ENCODE measurements around the gene PHRF1. TPM values are rescaled to one million over a fixed set of nuclear protein-coding genes. Genes with fewer than 3 reads are reported as not detected.

The PHRF1 gene
- total and polyA plus RNA-seq, 2 of the 4 experiments (the other 2 are of a cell fraction), result 10.9 to 17.5 TPM

- no peak overlapping the region for H4K5ac ChIP-seq (ENCODE audit: low read depth, low read length)
- no peak overlapping the region for H2AK5ac ChIP-seq (ENCODE audit: low read depth, low read length)
- H3K79me1 ChIP-seq (ENCODE audit: low read depth in 1 of 2, low read length in 2 of 2), result peaks cover 2 to 23% of the 10 kb centered on the region in 2 experiments; a peak in 2 of 4 replicates
- dilution Hi-C loops (cut with HindIII; ENCODE audit: low sequenced_read_pairs, unreplicated experiment), result no loop called here
- no peak overlapping the region for H3K14ac ChIP-seq (replicated peaks; ENCODE audit: low read depth, low read length)
- H4K20me1 ChIP-seq (ENCODE audit: insufficient read depth, low read length), result peaks cover 3% of the 10 kb centered on the region
- H3K9me1 ChIP-seq (ENCODE audit: insufficient read depth, low read length), result 0 out of 2 replicates have a peak, but pooled peaks cover 3% of the 10 kb centered on the region
- no peak overlapping the region for H3K23ac ChIP-seq (ENCODE audit: low read depth, low read length)
- no peak overlapping the region for H2BK120ac ChIP-seq (ENCODE audit: low read depth, low read length)
- H3K27me3 ChIP-seq (ENCODE audit: control insufficient read depth, insufficient read depth, low read length), result no peaks in the 10 kb centered on the region
- H3K9me3 ChIP-seq (ENCODE audit: control insufficient read depth, insufficient read depth, low read length), result no peaks in the 10 kb centered on the region
- H3K18ac ChIP-seq (ENCODE audit: low read depth, low read length), result no peak overlapping the region
- H2AK9ac ChIP-seq (replicated peaks; ENCODE audit: low read depth, low read length, poor library complexity), result peak overlapping the region; percentile 28
- H3K27ac ChIP-seq (ENCODE audit: insufficient read depth, low read length), result no peak overlapping the region
- no peak for DNase-seq
- no peak overlapping the region for H3K56ac ChIP-seq (ENCODE audit: extremely low read depth, insufficient read depth, low read length)
- ChIA-PET POLR2A (ENCODE audit: unreplicated experiment) (no interaction called here), CTCF (no interaction called here)
- H2BK5ac ChIP-seq (ENCODE audit: low read depth, low read length, poor library complexity, severe bottlenecking), result no peak overlapping the region
- 100% methylated on average over 2 of the region's 13 CpGs; no CpG with 5 or more reads in 1 of the 2 experiments for WGBS, 2 experiments (ENCODE audit: extremely low coverage in 2 of 2, insufficient read length in 1 of 2)
- H3K4me3 ChIP-seq (ENCODE audit: insufficient read depth, low read depth, low read length), result no peak overlapping the region
- H2BK15ac ChIP-seq (ENCODE audit: low read depth, low read length), result no peak overlapping the region
- no peak overlapping the region for H4K91ac ChIP-seq (ENCODE audit: insufficient read depth, low read depth, low read length)
- in situ Hi-C loops (cut with MboI; ENCODE audit: low sequenced_read_pairs), result no loop called here
- TF ChIP-seq CTCF (conservative IDR thresholded peaks at IDR 0.05; ENCODE audit: low read depth, low read length) (no peak), CEBPB (IDR thresholded peaks at IDR 0.05; ENCODE audit: low read depth, low read length) (no peak), RCOR1 (IDR thresholded peaks at IDR 0.05; ENCODE audit: insufficient replicate concordance, low read length) (no peak), RAD21 (IDR thresholded peaks at IDR 0.05; ENCODE audit: low read length) (no peak), POLR2A (IDR thresholded peaks at IDR 0.05; ENCODE audit: low read depth, low read length) (no peak), NFE2L2 (IDR thresholded peaks at IDR 0.05; ENCODE audit: low read depth, low read length) (no peak), SMC3 (IDR thresholded peaks at IDR 0.05; ENCODE audit: low read depth, low read length) (no peak), MAFK (IDR thresholded peaks at IDR 0.05; ENCODE audit: low read depth, low read length) (no peak), BHLHE40 (IDR thresholded peaks at IDR 0.05; ENCODE audit: low read depth, low read length) (no peak), MXI1 (IDR thresholded peaks at IDR 0.05; ENCODE audit: borderline replicate concordance, low read depth, low read length) (no peak)
- TF ChIP-seq, protein P1, sequence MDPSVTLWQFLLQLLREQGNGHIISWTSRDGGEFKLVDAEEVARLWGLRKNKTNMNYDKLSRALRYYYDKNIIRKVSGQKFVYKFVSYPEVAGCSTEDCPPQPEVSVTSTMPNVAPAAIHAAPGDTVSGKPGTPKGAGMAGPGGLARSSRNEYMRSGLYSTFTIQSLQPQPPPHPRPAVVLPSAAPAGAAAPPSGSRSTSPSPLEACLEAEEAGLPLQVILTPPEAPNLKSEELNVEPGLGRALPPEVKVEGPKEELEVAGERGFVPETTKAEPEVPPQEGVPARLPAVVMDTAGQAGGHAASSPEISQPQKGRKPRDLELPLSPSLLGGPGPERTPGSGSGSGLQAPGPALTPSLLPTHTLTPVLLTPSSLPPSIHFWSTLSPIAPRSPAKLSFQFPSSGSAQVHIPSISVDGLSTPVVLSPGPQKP (IDR thresholded peaks at IDR 0.05; ENCODE audit: borderline replicate concordance, low read depth, low read length), result no peak
- TF ChIP-seq, protein P2, sequence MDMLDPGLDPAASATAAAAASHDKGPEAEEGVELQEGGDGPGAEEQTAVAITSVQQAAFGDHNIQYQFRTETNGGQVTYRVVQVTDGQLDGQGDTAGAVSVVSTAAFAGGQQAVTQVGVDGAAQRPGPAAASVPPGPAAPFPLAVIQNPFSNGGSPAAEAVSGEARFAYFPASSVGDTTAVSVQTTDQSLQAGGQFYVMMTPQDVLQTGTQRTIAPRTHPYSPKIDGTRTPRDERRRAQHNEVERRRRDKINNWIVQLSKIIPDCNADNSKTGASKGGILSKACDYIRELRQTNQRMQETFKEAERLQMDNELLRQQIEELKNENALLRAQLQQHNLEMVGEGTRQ (IDR thresholded peaks at IDR 0.05; ENCODE audit: low read depth, low read length), result no peak
- H2AFZ ChIP-seq (replicated peaks; ENCODE audit: low read length, poor library complexity), result peak overlapping the region; percentile 43
- H3K9ac ChIP-seq (ENCODE audit: low read depth, low read length), result no peak overlapping the region
- intact Hi-C loops (cut with micrococcal nuclease), result no loop called here
- H3K4me2 ChIP-seq (ENCODE audit: low read depth, low read length), result no peak overlapping the region
- H3K4me1 ChIP-seq (ENCODE audit: control insufficient read depth, insufficient read depth, low read length), result peaks cover 1% of the 10 kb centered on the region; the same call in 1 of the 2 replicates
- H4K8ac ChIP-seq (ENCODE audit: low read depth in 2 of 2, low read length in 2 of 2), result no peak overlapping the region
- no TSS peak for BruUV-seq (replicated peaks)
- ATAC-seq (ENCODE audit: low read depth), result no peak
- H3K36me3 ChIP-seq (ENCODE audit: control insufficient read depth, insufficient read depth, low read length), result peaks cover 6% of the 10 kb centered on the region; the same call in 1 of the 2 replicates
- H3K4ac ChIP-seq (ENCODE audit: low read depth, low read length), result no peak overlapping the region
- no peak overlapping the region for H2BK20ac ChIP-seq (ENCODE audit: low read depth, low read length)
Observed at GRCh38 chr11:620201-620600, 43.9 kb downstream of the PHRF1 start.

All from IMR-90 (cell line).